ENCODE results near the gene FHIT. TPM values are rescaled to one million over a fixed set of nuclear protein-coding genes. Genes with fewer than 3 reads are reported as not detected.

The FHIT gene
- total RNA-seq, 1 experiment from 2014 or later = 20.1 TPM

DNA sequence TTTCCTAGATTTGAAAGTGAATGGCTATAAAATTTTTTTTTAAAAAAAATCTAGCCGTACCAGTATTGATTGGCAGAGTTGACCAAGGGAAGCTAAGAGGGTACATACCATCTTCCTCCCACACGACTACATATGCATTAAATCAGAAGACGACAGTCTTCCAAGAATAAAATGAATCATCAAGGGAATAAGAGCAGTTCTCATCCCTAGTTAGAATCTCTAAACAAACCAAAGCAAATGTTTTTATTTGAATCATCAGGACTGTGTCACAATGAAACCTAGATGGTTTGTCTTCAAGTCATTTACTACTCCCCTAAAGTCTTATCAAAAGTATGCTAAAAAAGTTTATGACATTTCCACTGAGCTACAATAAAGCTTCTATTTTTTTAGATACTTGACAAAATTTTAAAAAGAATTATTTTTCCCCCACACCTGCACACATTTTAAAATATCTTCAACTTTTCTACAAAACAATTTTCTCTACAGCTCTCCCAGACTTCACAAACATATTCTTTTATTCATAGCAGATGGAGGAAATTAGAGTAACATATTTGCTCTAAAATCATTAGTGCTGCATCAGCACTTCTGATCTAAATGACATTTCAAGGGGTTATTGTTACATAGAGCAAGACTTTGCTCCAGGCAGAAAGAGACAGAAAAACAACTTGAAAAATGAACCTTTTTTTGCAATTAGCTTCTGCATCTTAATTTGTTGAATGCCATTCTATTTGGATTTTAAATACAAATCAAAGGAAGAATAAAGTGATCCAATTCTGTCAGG, 547.1 kb downstream of the FHIT start:
- H3K27me3 Mint-ChIP-seq (ENCODE audit: insufficient read depth, unreplicated experiment) = no peaks in the 10 kb centered on the region

DNA sequence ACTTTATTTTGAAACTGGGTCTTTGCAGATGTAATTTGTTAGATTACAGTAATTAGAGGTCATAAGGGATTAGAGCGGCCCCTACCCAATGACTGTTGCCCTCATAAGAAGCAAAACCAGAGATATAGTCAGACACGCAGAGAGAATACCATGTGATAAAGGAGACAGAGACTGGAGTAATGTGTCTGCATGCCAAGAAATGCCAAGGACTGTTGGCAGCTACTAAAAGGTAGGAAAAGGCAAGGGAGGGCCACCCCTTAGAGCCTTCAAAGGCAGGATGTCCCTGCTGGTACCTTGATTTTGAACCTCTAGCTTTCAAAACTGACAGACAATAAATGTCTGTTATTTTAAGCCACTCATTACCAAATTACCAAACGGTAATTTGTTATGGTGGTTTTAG, 548.2 kb downstream of the FHIT start:
- TF ChIP-seq, protein P1, sequence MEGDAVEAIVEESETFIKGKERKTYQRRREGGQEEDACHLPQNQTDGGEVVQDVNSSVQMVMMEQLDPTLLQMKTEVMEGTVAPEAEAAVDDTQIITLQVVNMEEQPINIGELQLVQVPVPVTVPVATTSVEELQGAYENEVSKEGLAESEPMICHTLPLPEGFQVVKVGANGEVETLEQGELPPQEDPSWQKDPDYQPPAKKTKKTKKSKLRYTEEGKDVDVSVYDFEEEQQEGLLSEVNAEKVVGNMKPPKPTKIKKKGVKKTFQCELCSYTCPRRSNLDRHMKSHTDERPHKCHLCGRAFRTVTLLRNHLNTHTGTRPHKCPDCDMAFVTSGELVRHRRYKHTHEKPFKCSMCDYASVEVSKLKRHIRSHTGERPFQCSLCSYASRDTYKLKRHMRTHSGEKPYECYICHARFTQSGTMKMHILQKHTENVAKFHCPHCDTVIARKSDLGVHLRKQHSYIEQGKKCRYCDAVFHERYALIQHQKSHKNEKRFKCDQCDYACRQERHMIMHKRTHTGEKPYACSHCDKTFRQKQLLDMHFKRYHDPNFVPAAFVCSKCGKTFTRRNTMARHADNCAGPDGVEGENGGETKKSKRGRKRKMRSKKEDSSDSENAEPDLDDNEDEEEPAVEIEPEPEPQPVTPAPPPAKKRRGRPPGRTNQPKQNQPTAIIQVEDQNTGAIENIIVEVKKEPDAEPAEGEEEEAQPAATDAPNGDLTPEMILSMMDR (IDR thresholded peaks at IDR 0.05; ENCODE audit: unreplicated experiment) = no peak
- intact Hi-C loops (cut with micrococcal nuclease) = no loop called here
- no TSS peak for BruUV-seq (replicated peaks)
- no peaks in the 10 kb centered on the region for H3K27me3 Mint-ChIP-seq (ENCODE audit: insufficient read depth, unreplicated experiment)
- H3K27ac Mint-ChIP-seq (ENCODE audit: low read depth, unreplicated experiment) = no peak overlapping the region
- H3K4me1 Mint-ChIP-seq (ENCODE audit: insufficient read depth, unreplicated experiment) = peaks cover 9% of the 10 kb centered on the region
- DNase-seq (ENCODE audit: unreplicated experiment) = no peak
- ChIA-PET CTCF (no interaction called here), POLR2A (no interaction called here)
- no peak overlapping the region for H3K4me3 Mint-ChIP-seq (ENCODE audit: unreplicated experiment)
- no peaks in the 10 kb centered on the region for H3K36me3 Mint-ChIP-seq (ENCODE audit: insufficient read depth, unreplicated experiment)
- H3K9me3 Mint-ChIP-seq (ENCODE audit: unreplicated experiment) = no peaks in the 10 kb centered on the region

More for the DNA sequence above, 547.1 kb downstream of the FHIT start:
- no peak overlapping the region for H3K4me3 Mint-ChIP-seq (ENCODE audit: unreplicated experiment)
- H3K4me1 Mint-ChIP-seq (ENCODE audit: insufficient read depth, unreplicated experiment) = peaks cover 9% of the 10 kb centered on the region
- CTCF ChIA-PET = interaction anchor here (0.6 to 0.7 kb wide), 5 partner anchors 39 to 1498 kb away, joined by 3 read pairs; no protein-coding TSS in a partner anchor
- TF ChIP-seq, protein P1 (IDR thresholded peaks at IDR 0.05; ENCODE audit: unreplicated experiment) = no peak
- H3K9me3 Mint-ChIP-seq (ENCODE audit: unreplicated experiment) = no peaks in the 10 kb centered on the region
- intact Hi-C loops (cut with micrococcal nuclease) = no loop called here
- DNase-seq (ENCODE audit: unreplicated experiment) = peak; percentile 55
- no peak overlapping the region for H3K27ac Mint-ChIP-seq (ENCODE audit: low read depth, unreplicated experiment)
- POLR2A ChIA-PET = interaction anchor here (0.6 kb wide), 1 partner anchor 139 kb away, joined by 3 read pairs; no protein-coding TSS in a partner anchor
- no TSS peak for BruUV-seq (replicated peaks)
- H3K36me3 Mint-ChIP-seq (ENCODE audit: insufficient read depth, unreplicated experiment) = no peaks in the 10 kb centered on the region

GRCh38 chr3:60698117-60698516, 553.1 kb downstream of the FHIT start:
- ChIA-PET CTCF (no interaction called here), POLR2A (no interaction called here)
- BruUV-seq (replicated peaks) = no TSS peak
- intact Hi-C loops (cut with micrococcal nuclease) = no loop called here
- Mint-ChIP-seq H3K36me3 (ENCODE audit: insufficient read depth, unreplicated experiment) (no peaks in the 10 kb centered on the region), H3K4me3 (ENCODE audit: unreplicated experiment) (no peak overlapping the region), H3K27ac (ENCODE audit: low read depth, unreplicated experiment) (no peak overlapping the region), H3K4me1 (ENCODE audit: insufficient read depth, unreplicated experiment) (no peaks in the 10 kb centered on the region), H3K9me3 (ENCODE audit: unreplicated experiment) (no peaks in the 10 kb centered on the region), H3K27me3 (ENCODE audit: insufficient read depth, unreplicated experiment) (no peaks in the 10 kb centered on the region)
- TF ChIP-seq, protein P1 (IDR thresholded peaks at IDR 0.05; ENCODE audit: unreplicated experiment) = no peak
- no peak for DNase-seq (ENCODE audit: unreplicated experiment)

DNA sequence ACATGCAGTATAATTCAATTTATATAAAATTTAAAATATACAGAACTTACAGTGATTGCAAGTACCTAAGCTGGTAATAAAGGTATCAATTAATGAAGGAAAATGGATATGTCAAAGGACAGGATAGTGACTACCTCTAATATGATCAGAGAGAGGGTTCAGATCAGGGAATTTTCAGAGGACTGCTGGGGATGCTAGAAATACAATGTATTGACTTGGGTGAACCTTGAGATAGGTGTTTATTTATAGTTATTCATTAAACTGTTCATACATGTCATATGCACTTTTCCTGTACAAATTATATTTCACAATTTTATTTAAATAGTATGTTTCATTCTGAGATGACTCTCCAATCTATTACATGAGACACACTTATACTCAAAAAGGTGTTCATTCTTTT, 554.1 kb downstream of the FHIT start:
- no TSS peak for BruUV-seq (replicated peaks)
- no peaks in the 10 kb centered on the region for H3K4me1 Mint-ChIP-seq (ENCODE audit: insufficient read depth, unreplicated experiment)
- intact Hi-C loops (cut with micrococcal nuclease) = no loop called here
- POLR2A ChIA-PET = no interaction called here
- no peaks in the 10 kb centered on the region for H3K27me3 Mint-ChIP-seq (ENCODE audit: insufficient read depth, unreplicated experiment)
- H3K4me3 Mint-ChIP-seq (ENCODE audit: unreplicated experiment) = no peak overlapping the region
- H3K27ac Mint-ChIP-seq (ENCODE audit: low read depth, unreplicated experiment) = no peak overlapping the region
- H3K36me3 Mint-ChIP-seq (ENCODE audit: insufficient read depth, unreplicated experiment) = no peaks in the 10 kb centered on the region
- H3K9me3 Mint-ChIP-seq (ENCODE audit: unreplicated experiment) = no peaks in the 10 kb centered on the region
- TF ChIP-seq, protein P1 (IDR thresholded peaks at IDR 0.05; ENCODE audit: unreplicated experiment) = no peak
- CTCF ChIA-PET = no interaction called here
- no peak for DNase-seq (ENCODE audit: unreplicated experiment)

All from MCF 10A (cell line).